Smooth muscle cell (in vitro differentiated cells): ENCODE data around the gene MAPK8. TPM values are rescaled to one million over a fixed set of nuclear protein-coding genes. Genes with fewer than 3 reads are reported as not detected.

Source experiments
- DNase-seq: peaks from one replicate; lab custom pipeline; 2025; ENCODE audit not compliant: unreplicated experiment; lab: John Stamatoyannopoulos, UW
- H2AFZ ChIP-seq: fragments of 200-600 bp; sonication (generic); 2 replicates; pipeline ENCODE4 v1.6.0; 2016; ENCODE audit warnings: antibody characterized with exemption, low read depth, mild to moderate bottlenecking
- H3F3A ChIP-seq: fragments of 200-600 bp; sonication (generic); 2 replicates; pipeline ENCODE4 v1.6.0; 2017; ENCODE audit warnings: antibody characterized with exemption, low read depth
- H3K27ac ChIP-seq: fragments of 200-600 bp; sonication (generic); 2 replicates; pipeline ENCODE4 v1.5.1; 2016; ENCODE audit warnings: low read depth, mild to moderate bottlenecking
- H3K27me3 ChIP-seq: fragments of 200-600 bp; sonication (generic); 2 replicates; pipeline ENCODE4 v1.6.1; 2016; ENCODE audit warnings: low read depth, mild to moderate bottlenecking
- H3K36me3 ChIP-seq: fragments of 200-600 bp; sonication (generic); 2 replicates; pipeline ENCODE4 v1.5.1; 2016; ENCODE audit warnings: low read depth
- H3K4me1 ChIP-seq: fragments of 200-600 bp; sonication (generic); 2 replicates; pipeline ENCODE4 v1.5.1; 2016; ENCODE audit warnings: low read depth
- H3K4me2 ChIP-seq: fragments of 200-600 bp; sonication (generic); 2 replicates; pipeline ENCODE4 v1.6.0; 2016; ENCODE audit warnings: mild to moderate bottlenecking
- H3K4me3 ChIP-seq: fragments of 200-600 bp; sonication (generic); 2 replicates; pipeline ENCODE4 v1.5.1; 2016; ENCODE audit warnings: mild to moderate bottlenecking
- H3K79me2 ChIP-seq: fragments of 200-600 bp; sonication (generic); 2 replicates; pipeline ENCODE4 v1.6.0; 2016; ENCODE audit warnings: low read depth, mild to moderate bottlenecking
- H3K9ac ChIP-seq: fragments of 200-600 bp; sonication (generic); 2 replicates; pipeline ENCODE4 v1.6.0; 2016; ENCODE audit warnings: low read depth
- H3K9me3 ChIP-seq: fragments of 200-600 bp; sonication (generic); replicated peaks from 2 replicates; pipeline ENCODE4 v1.5.1; 2016; ENCODE audit warnings: low read depth
- H4K20me1 ChIP-seq: fragments of 200-600 bp; sonication (generic); 2 replicates; pipeline ENCODE4 v1.6.0; 2016; ENCODE audit warnings: low read depth
- CTCF ChIP-seq: fragments of 200-600 bp; sonication (generic); IDR thresholded peaks from 2 replicates; pipeline ENCODE4 v1.5.1; 2017; ENCODE audit warnings: borderline replicate concordance, mild to moderate bottlenecking, antibody characterized with exemption; ENCODE audit not compliant: insufficient read depth, poor library complexity, severe bottlenecking
- WGBS: methylation state at CpG from one replicate; pipeline ENCODE4 v1.1.7; 2016; ENCODE audit warnings: low lambda C conversion rate; 5-methylcytosine and 5-hydroxymethylcytosine counted together
- polyA plus RNA-seq: library from polyadenylated mRNA; unstranded; fragments of >200 nt; fragmentation: Nextera tagmentation; extraction: Ambion mirVana; gene quantifications from 2 replicates; pipeline ENCODE4 v1.2.1, GENCODE V29; 2016
- total RNA-seq: library from RNA; depleted of rRNA; stranded (reverse); fragments of >200 nt; gene quantifications from 2 replicates; pipeline ENCODE4 v1.2.3, GENCODE V29; 2014

The MAPK8 gene
- total and polyA plus RNA-seq, 2 experiments from 2014 or later, result 13.1 to 45.5 TPM

- no peak overlapping the region for H3K9ac ChIP-seq
- TF ChIP-seq CTCF, result no peak
- no peak for DNase-seq
- H3F3A ChIP-seq, result no peaks in the 10 kb centered on the region
- H3K4me2 ChIP-seq, result no peak overlapping the region
- no peaks in the 10 kb centered on the region for H3K36me3 ChIP-seq
- no peak overlapping the region for H3K27ac ChIP-seq
- no peak overlapping the region for H2AFZ ChIP-seq
- H3K27me3 ChIP-seq, result no peaks in the 10 kb centered on the region
- WGBS, result 89% methylated on average over 2 of the region's 2 CpGs
- no peak overlapping the region for H3K4me3 ChIP-seq
- H4K20me1 ChIP-seq, result peaks cover 71% of the 10 kb centered on the region
- no peaks in the 10 kb centered on the region for H3K4me1 ChIP-seq
- H3K79me2 ChIP-seq, result peaks cover 30% of the 10 kb centered on the region
- no peaks in the 10 kb centered on the region for H3K9me3 ChIP-seq
Observed at GRCh38 chr10:48353246-48353645, 46.8 kb downstream of the MAPK8 start.

- Histone ChIP-seq H3K27me3 (no peaks in the 10 kb centered on the region), H3K9ac (no peak overlapping the region), H3K4me1 (no peaks in the 10 kb centered on the region), H3K79me2 (peaks cover 28% of the 10 kb centered on the region), H3F3A (no peaks in the 10 kb centered on the region), H3K4me3 (no peak overlapping the region), H4K20me1 (peaks cover 92% of the 10 kb centered on the region), H3K4me2 (no peak overlapping the region), H2AFZ (no peak overlapping the region), H3K27ac (no peak overlapping the region), H3K36me3 (no peaks in the 10 kb centered on the region), H3K9me3 (no peaks in the 10 kb centered on the region)
- WGBS, result 96% methylated on average over 5 of the region's 5 CpGs
- no peak for DNase-seq
- no peak for TF ChIP-seq CTCF
Observed at GRCh38 chr10:48357631-48358030, 51.2 kb downstream of the MAPK8 start.

- Histone ChIP-seq H3K79me2 (peaks cover 22% of the 10 kb centered on the region), H3K36me3 (no peaks in the 10 kb centered on the region), H3K9me3 (no peaks in the 10 kb centered on the region), H3K4me3 (no peak overlapping the region), H3K27me3 (no peaks in the 10 kb centered on the region), H3K27ac (no peak overlapping the region), H3K4me2 (no peak overlapping the region), H2AFZ (no peak overlapping the region), H3F3A (no peaks in the 10 kb centered on the region), H3K9ac (no peak overlapping the region), H4K20me1 (peaks cover 92% of the 10 kb centered on the region), H3K4me1 (no peaks in the 10 kb centered on the region)
- DNase-seq, result no peak
- TF ChIP-seq CTCF, result no peak
- WGBS, result 96% methylated on average over 1 of the region's 1 CpG
Observed at GRCh38 chr10:48358162-48358561, 51.7 kb downstream of the MAPK8 start.

- Histone ChIP-seq H3K27me3 (no peaks in the 10 kb centered on the region), H3F3A (no peaks in the 10 kb centered on the region), H3K79me2 (peaks cover 21% of the 10 kb centered on the region), H3K4me1 (no peaks in the 10 kb centered on the region), H3K4me3 (no peak overlapping the region), H3K9me3 (no peaks in the 10 kb centered on the region), H4K20me1 (peaks cover 92% of the 10 kb centered on the region), H3K9ac (no peak overlapping the region), H2AFZ (no peak overlapping the region), H3K4me2 (no peak overlapping the region), H3K36me3 (no peaks in the 10 kb centered on the region), H3K27ac (no peak overlapping the region)
- DNase-seq, result no peak
- no peak for TF ChIP-seq CTCF
- 93% methylated on average over 5 of the region's 5 CpGs for WGBS
Observed at GRCh38 chr10:48358838-48359237, 52.4 kb downstream of the MAPK8 start.
